ENCODE data around the gene OR52E4.

OR52E4 gene

DNA sequence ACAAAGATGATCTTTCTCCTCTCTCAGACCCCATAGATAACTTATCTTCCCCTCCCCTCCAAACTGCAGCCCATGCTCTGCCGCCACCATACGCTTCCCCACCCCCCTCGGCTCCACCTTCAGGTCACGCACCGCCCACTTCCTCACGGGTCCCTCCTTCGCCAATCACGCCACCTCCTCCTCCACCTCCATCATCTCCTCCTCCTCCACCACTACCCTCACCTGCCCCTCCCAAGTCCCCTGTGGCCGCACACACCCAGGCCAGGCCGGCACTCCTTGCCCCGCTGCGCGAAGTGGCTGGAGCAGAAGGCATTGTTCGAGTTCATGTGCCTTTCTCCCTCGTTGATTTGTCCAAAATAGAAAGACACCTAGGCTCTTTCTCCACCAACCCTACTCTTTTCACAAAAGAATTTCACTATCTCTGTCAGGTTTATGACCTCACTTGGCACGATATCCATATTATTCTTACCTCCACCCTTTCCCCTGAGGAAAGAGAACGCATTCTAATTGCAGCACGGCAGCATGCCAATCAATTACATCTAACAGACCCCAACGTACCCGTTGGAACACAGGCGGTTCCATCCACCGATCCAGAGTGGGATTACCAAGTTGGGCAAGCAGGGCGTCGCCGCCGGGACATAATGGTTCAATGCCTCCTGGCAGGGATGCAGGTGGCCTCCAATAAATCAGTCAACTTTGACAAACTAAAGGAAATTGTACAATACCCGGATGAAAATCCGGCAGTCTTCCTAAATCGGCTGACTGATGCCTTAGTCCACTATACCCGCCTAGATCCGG, 49.3 kb downstream of the OR52E4 start:
- Histone ChIP-seq H3K36me3 (ENCODE audit: insufficient read depth, low read length) (no peaks in the 10 kb centered on the region), H4K20me1 (ENCODE audit: insufficient read depth, low read length) (no peaks in the 10 kb centered on the region), H3K9ac (ENCODE audit: low read depth, low read length) (no peak overlapping the region), H3K79me2 (ENCODE audit: insufficient read depth, low read length) (no peaks in the 10 kb centered on the region), H3K27ac (ENCODE audit: low read length) (no peak overlapping the region), H2AFZ (ENCODE audit: low read depth, low read length) (no peak overlapping the region), H3K4me1 (ENCODE audit: insufficient read depth, low read length) (no peaks in the 10 kb centered on the region), H3K9me3 (ENCODE audit: insufficient read depth, low read length, severe bottlenecking) (no peaks in the 10 kb centered on the region), H3K4me3 (ENCODE audit: low read depth in 1 of 2, low read length in 2 of 2) (no peak overlapping the region), H3K27me3 (ENCODE audit: insufficient read depth, low read length, poor library complexity) (no peaks in the 10 kb centered on the region), H3K4me2 (ENCODE audit: insufficient read depth, low read length) (no peak overlapping the region)
- TF ChIP-seq, protein P1, sequence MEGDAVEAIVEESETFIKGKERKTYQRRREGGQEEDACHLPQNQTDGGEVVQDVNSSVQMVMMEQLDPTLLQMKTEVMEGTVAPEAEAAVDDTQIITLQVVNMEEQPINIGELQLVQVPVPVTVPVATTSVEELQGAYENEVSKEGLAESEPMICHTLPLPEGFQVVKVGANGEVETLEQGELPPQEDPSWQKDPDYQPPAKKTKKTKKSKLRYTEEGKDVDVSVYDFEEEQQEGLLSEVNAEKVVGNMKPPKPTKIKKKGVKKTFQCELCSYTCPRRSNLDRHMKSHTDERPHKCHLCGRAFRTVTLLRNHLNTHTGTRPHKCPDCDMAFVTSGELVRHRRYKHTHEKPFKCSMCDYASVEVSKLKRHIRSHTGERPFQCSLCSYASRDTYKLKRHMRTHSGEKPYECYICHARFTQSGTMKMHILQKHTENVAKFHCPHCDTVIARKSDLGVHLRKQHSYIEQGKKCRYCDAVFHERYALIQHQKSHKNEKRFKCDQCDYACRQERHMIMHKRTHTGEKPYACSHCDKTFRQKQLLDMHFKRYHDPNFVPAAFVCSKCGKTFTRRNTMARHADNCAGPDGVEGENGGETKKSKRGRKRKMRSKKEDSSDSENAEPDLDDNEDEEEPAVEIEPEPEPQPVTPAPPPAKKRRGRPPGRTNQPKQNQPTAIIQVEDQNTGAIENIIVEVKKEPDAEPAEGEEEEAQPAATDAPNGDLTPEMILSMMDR (IDR thresholded peaks at IDR 0.05; ENCODE audit: borderline replicate concordance, extremely low read depth, low read length, poor library complexity, severe bottlenecking) = no peak
- TF ChIP-seq EZH2 (IDR thresholded peaks at IDR 0.05; ENCODE audit: borderline replicate concordance, low read depth, low read length, severe bottlenecking) = no peak
- DNase-seq (no peak), ATAC-seq (ENCODE audit: insufficient read depth, low read depth) (no peak)

DNA sequence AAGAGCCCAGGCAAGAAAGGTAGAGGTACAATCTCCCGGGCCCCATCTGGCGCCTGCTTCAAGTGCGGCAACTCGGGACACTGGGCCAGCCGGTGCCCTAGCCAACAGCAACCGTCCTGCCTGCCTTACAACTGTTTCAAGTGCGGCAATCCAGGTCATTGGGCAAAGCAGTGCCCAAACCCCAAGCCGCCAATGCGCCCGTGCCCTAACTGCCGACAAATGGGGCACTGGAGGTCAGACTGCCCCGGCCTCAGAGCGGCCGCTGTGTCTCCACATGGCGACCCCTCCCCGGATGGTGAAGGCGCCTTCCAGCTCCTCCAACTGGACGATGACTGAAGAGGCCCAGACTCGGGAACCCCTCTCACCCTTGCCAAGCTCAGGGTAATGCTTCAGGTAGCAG, 50.2 kb downstream of the OR52E4 start:
- H3K4me3 ChIP-seq (ENCODE audit: low read depth in 1 of 2, low read length in 2 of 2) = no peak overlapping the region
- ATAC-seq (ENCODE audit: insufficient read depth, low read depth) (no peak), DNase-seq (no peak)
- H3K4me2 ChIP-seq (ENCODE audit: insufficient read depth, low read length) = no peak overlapping the region
- no peak overlapping the region for H3K27ac ChIP-seq (ENCODE audit: low read length)
- H3K36me3 ChIP-seq (ENCODE audit: insufficient read depth, low read length) = no peaks in the 10 kb centered on the region
- H3K4me1 ChIP-seq (ENCODE audit: insufficient read depth, low read length) = no peaks in the 10 kb centered on the region
- H2AFZ ChIP-seq (ENCODE audit: low read depth, low read length) = no peak overlapping the region
- H3K9ac ChIP-seq (ENCODE audit: low read depth, low read length) = no peak overlapping the region
- no peaks in the 10 kb centered on the region for H4K20me1 ChIP-seq (ENCODE audit: insufficient read depth, low read length)
- TF ChIP-seq, protein P1 (IDR thresholded peaks at IDR 0.05; ENCODE audit: borderline replicate concordance, extremely low read depth, low read length, poor library complexity, severe bottlenecking) = no peak
- TF ChIP-seq EZH2 (IDR thresholded peaks at IDR 0.05; ENCODE audit: borderline replicate concordance, low read depth, low read length, severe bottlenecking) = no peak
- H3K9me3 ChIP-seq (ENCODE audit: insufficient read depth, low read length, severe bottlenecking) = no peaks in the 10 kb centered on the region
- H3K79me2 ChIP-seq (ENCODE audit: insufficient read depth, low read length) = no peaks in the 10 kb centered on the region
- no peaks in the 10 kb centered on the region for H3K27me3 ChIP-seq (ENCODE audit: insufficient read depth, low read length, poor library complexity)

DNA sequence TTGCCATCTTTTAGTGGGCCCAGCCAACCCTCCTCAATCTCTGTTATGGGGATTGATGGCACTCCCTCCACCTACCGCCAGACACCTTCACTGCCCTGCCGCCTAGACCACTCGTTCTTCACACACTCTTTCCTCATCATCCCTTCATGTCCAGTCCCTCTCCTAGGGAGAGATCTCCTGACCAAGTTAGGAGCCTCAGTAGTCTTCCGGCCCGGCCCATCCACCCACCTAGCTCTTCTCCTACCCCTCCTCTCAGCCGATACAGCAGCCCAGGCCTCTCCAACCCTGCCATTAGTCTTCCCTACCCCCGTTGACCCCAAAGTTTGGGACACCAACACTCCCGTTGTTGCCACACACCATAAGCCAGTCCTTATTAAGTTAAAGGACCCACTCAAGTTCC, 50.6 kb downstream of the OR52E4 start:
- Histone ChIP-seq H3K9me3 (ENCODE audit: insufficient read depth, low read length, severe bottlenecking) (no peaks in the 10 kb centered on the region), H3K9ac (ENCODE audit: low read depth, low read length) (no peak overlapping the region), H3K27ac (ENCODE audit: low read length) (no peak overlapping the region), H2AFZ (ENCODE audit: low read depth, low read length) (no peak overlapping the region), H3K4me2 (ENCODE audit: insufficient read depth, low read length) (no peak overlapping the region), H3K4me3 (ENCODE audit: low read depth in 1 of 2, low read length in 2 of 2) (no peak overlapping the region), H3K79me2 (ENCODE audit: insufficient read depth, low read length) (no peaks in the 10 kb centered on the region), H3K4me1 (ENCODE audit: insufficient read depth, low read length) (no peaks in the 10 kb centered on the region), H3K36me3 (ENCODE audit: insufficient read depth, low read length) (no peaks in the 10 kb centered on the region), H4K20me1 (ENCODE audit: insufficient read depth, low read length) (no peaks in the 10 kb centered on the region), H3K27me3 (ENCODE audit: insufficient read depth, low read length, poor library complexity) (no peaks in the 10 kb centered on the region)
- no peak for ATAC-seq (ENCODE audit: insufficient read depth, low read depth)
- DNase-seq = no peak
- TF ChIP-seq, protein P1 (IDR thresholded peaks at IDR 0.05; ENCODE audit: borderline replicate concordance, extremely low read depth, low read length, poor library complexity, severe bottlenecking) = no peak
- no peak for TF ChIP-seq EZH2 (IDR thresholded peaks at IDR 0.05; ENCODE audit: borderline replicate concordance, low read depth, low read length, severe bottlenecking)

Data from DND-41 (cell line).